GM12892 (cell line): Measurements from ENCODE around the gene NEK5.
"Not testable (repeated sequence)": the region's sequence is repeated elsewhere in the genome, so short reads cannot be mapped to it uniquely, and the experiment has no call there.

ENCODE experiments used
- DNase-seq: peaks from one replicate; pipeline ENCODE4 v3.0.0; 2011; ENCODE audit not compliant: insufficient read length
- FAIRE-seq: peaks from 2 replicates; lab custom pipeline; 2011; peaks lifted over from hg19 to GRCh38; lab: Jason Lieb, UNC
- POLR2A ChIP-seq: IDR thresholded peaks from 2 replicates; pipeline ENCODE4 v1.6.1; 2011; ENCODE audit warnings: low read depth, low read length, control low read depth
- POLR2AphosphoS5 ChIP-seq: IDR thresholded peaks from 2 replicates; pipeline ENCODE4 v1.6.1; 2011; ENCODE audit warnings: low read depth, low read length, control low read depth
- TAF1 ChIP-seq: IDR thresholded peaks from 2 replicates; pipeline ENCODE4 v1.6.1; 2011; ENCODE audit warnings: low read depth, mild to moderate bottlenecking, control low read depth, low read length, borderline replicate concordance

The NEK5 gene

GRCh38 chr13:52051400-52051799 lies 77.5 kb downstream of the NEK5 start:
- no peak for TF ChIP-seq TAF1
- TF ChIP-seq POLR2AphosphoS5, result no peak
- no peak for TF ChIP-seq POLR2A
- FAIRE-seq, result no peak
- DNase-seq, result no peak

- FAIRE-seq, result no peak
- DNase-seq, result no peak
- TF ChIP-seq TAF1 (no peak), POLR2AphosphoS5 (no peak), POLR2A (no peak)
Observed at GRCh38 chr13:52048516-52048915, 80.4 kb downstream of the NEK5 start.

GRCh38 chr13:52047463-52047862 lies 81.4 kb downstream of the NEK5 start:
- FAIRE-seq (no peak), DNase-seq (no peak)
- TF ChIP-seq POLR2AphosphoS5 (no peak), TAF1 (no peak), POLR2A (no peak)

GRCh38 chr13:52043675-52044074 lies 85.2 kb downstream of the NEK5 start:
- FAIRE-seq (no peak), DNase-seq (no peak)
- no peak for TF ChIP-seq TAF1
- no peak for TF ChIP-seq POLR2AphosphoS5
- TF ChIP-seq POLR2A, result no peak

- TF ChIP-seq POLR2A (no peak), POLR2AphosphoS5 (no peak), TAF1 (no peak)
- FAIRE-seq, result no peak
- DNase-seq, result no peak
Observed at GRCh38 chr13:52036037-52036436, 92.8 kb downstream of the NEK5 start.

- DNase-seq (no peak), FAIRE-seq (no peak)
- TF ChIP-seq TAF1 (no peak), POLR2A (no peak)
Observed at GRCh38 chr13:52034616-52035226, 94.2 kb downstream of the NEK5 start.

GRCh38 chr13:52033039-52033438 lies 95.8 kb downstream of the NEK5 start:
- DNase-seq (no peak), FAIRE-seq (no peak)
- no peak for TF ChIP-seq TAF1

GRCh38 chr13:52030401-52030800 lies 98.5 kb downstream of the NEK5 start:
- not testable (repeated sequence) for FAIRE-seq, DNase-seq

- DNase-seq (no peak), FAIRE-seq (no peak)
- no peak for TF ChIP-seq POLR2AphosphoS5
- TF ChIP-seq TAF1, result no peak
- TF ChIP-seq POLR2A, result no peak
Observed at GRCh38 chr13:52029569-52029968, 99.3 kb downstream of the NEK5 start.

- no peak for TF ChIP-seq POLR2AphosphoS5
- TF ChIP-seq POLR2A, result no peak
- TF ChIP-seq TAF1, result no peak
- FAIRE-seq (no peak), DNase-seq (no peak)
Observed at GRCh38 chr13:52027832-52028231, 101.0 kb downstream of the NEK5 start.

- no peak for DNase-seq
- no peak for FAIRE-seq
- TF ChIP-seq POLR2A, result no peak
- TF ChIP-seq POLR2AphosphoS5, result no peak
- no peak for TF ChIP-seq TAF1
Observed at GRCh38 chr13:52026246-52026626, 102.6 kb downstream of the NEK5 start.

GRCh38 chr13:52025475-52026245 lies 103.2 kb downstream of the NEK5 start:
- TF ChIP-seq TAF1, result no peak
- no peak for TF ChIP-seq POLR2A
- TF ChIP-seq POLR2AphosphoS5, result no peak

GRCh38 chr13:52024481-52024880 lies 104.4 kb downstream of the NEK5 start, which contains the start of gene UTP14C:
UTP14C (plus strand) TSS chr13:52024691; CDS start chr13:52028805, 4,114 bp downstream.
- no peak for DNase-seq
- TF ChIP-seq POLR2AphosphoS5 (no peak), TAF1 (no peak), POLR2A (no peak)
- FAIRE-seq, result no peak

More at GRCh38 chr13:52025475-52026245, 103.2 kb downstream of the NEK5 start:
- FAIRE-seq, result no peak
- DNase-seq, result no peak
